A549 (cell line): ENCODE results near the gene RAB3C. TPM values are rescaled to one million over a fixed set of nuclear protein-coding genes. Genes with fewer than 3 reads are reported as not detected.

Experiments
- ATAC-seq, 2 experiments: fragments of 200-7000 bp in 1 of 2; fragments of >200 bp in 1 of 2; cut with Nextera tagmentation in 1 of 2; cut with Tn5 transposase in 1 of 2; 3 replicates each; pipeline versions ENCODE4 v1.8.0 to v1.9.1; 2018 to 2020; ENCODE audit warnings: mild to moderate bottlenecking in 1 of 2, moderate library complexity in 1 of 2
- CTCF ChIA-PET: fragments of 300-600 bp; sonication (Branson Sonifier 250); formaldehyde crosslinking; extraction: SDS; loops from one replicate; lab custom pipeline; 2021; ENCODE audit warnings: antibody characterized with exemption, inconsistent platforms; lab: Yijun Ruan, JAX
- POLR2A ChIA-PET: fragments of 350-600 bp; formaldehyde crosslinking; extraction: SDS; loops from one replicate; lab custom pipeline; 2021; ENCODE audit warnings: antibody characterized with exemption, inconsistent platforms; lab: Yijun Ruan, JAX
- DNase-seq, 2 experiments: peaks; one replicate each; pipeline versions ENCODE4 v3.0.0 to v3.0.0-alpha.2; 2011 to 2016; ENCODE audit warnings: low read depth in 1 of 2, low spot score in 1 of 2
- FAIRE-seq: peaks from 2 replicates; lab custom pipeline; 2011; peaks lifted over from hg19 to GRCh38; lab: Jason Lieb, UNC
- H3K27ac ChIP-seq, 2 experiments: fragments of >200 bp; sonication (Bioruptor Twin); formaldehyde crosslinking; 3 replicates each; pipeline ENCODE4 v1.5.1; 2016 to 2017
- H3K4me1 ChIP-seq: fragments of >200 bp; sonication (Bioruptor Twin); formaldehyde crosslinking; 3 replicates; pipeline ENCODE4 v1.6.1; 2016
- H3K4me2 ChIP-seq: fragments of >200 bp; sonication (Bioruptor Twin); formaldehyde crosslinking; 3 replicates; pipeline ENCODE4 v1.6.1; 2016
- H3K4me3 ChIP-seq: fragments of >200 bp; sonication (Bioruptor Twin); formaldehyde crosslinking; 3 replicates; pipeline ENCODE4 v1.5.1; 2016
- H3K9me3 ChIP-seq: fragments of >200 bp; sonication (Bioruptor Twin); formaldehyde crosslinking; 3 replicates; pipeline ENCODE4 v1.6.1; 2016
- BCL3 ChIP-seq: fragments of >200 bp; sonication (Bioruptor Twin); formaldehyde crosslinking; IDR thresholded peaks from 3 replicates; pipeline ENCODE4 v1.6.1; 2016
- BHLHE40 ChIP-seq: IDR thresholded peaks from 2 replicates; pipeline ENCODE4 v1.6.1; 2012; ENCODE audit warnings: low read depth, low read length, inconsistent platforms
- CEBPB ChIP-seq, 2 experiments: fragments of >200 bp in 1 of 2; sonication (Bioruptor Twin) in 1 of 2; formaldehyde crosslinking in 1 of 2; IDR thresholded peaks; 2 replicates each; pipeline ENCODE4 v1.6.1; 2012 to 2016
- CHD4 ChIP-seq: fragments of 200-600 bp; sonication (generic); IDR thresholded peaks from 2 replicates; pipeline ENCODE4 v1.6.1; 2016; ENCODE audit warnings: antibody characterized with exemption, mild to moderate bottlenecking, borderline replicate concordance
- EHMT2 ChIP-seq: fragments of 200-600 bp; sonication (generic); IDR thresholded peaks from 2 replicates; pipeline ENCODE4 v1.6.1; 2016; ENCODE audit warnings: antibody characterized with exemption, low read depth, mild to moderate bottlenecking, moderate library complexity
- ELK1 ChIP-seq: fragments of 150-350 bp; IDR thresholded peaks from 2 replicates; pipeline ENCODE4 v1.6.1; 2014; ENCODE audit warnings: low read depth, mild to moderate bottlenecking, low read length
- EP300 ChIP-seq, 2 experiments: fragments of >200 bp; sonication (Bioruptor Twin); formaldehyde crosslinking; IDR thresholded peaks; 2 replicates in 1 of 2; 3 replicates in 1 of 2; pipeline ENCODE4 v1.6.1; 2016 to 2017
- GATA3 ChIP-seq: IDR thresholded peaks from 2 replicates; pipeline ENCODE4 v1.6.1; 2012; ENCODE audit warnings: borderline replicate concordance
- HDAC2 ChIP-seq: fragments of 200-600 bp; sonication (generic); IDR thresholded peaks from 2 replicates; pipeline ENCODE4 v1.6.1; 2016
- HES2 ChIP-seq: fragments of >200 bp; sonication (Bioruptor Twin); formaldehyde crosslinking; IDR thresholded peaks from 2 replicates; pipeline ENCODE4 v1.6.1; 2016
- HEYL ChIP-seq: fragments of 250-450 bp; sonication (Bioruptor Pico); IDR thresholded peaks from 2 replicates; pipeline ENCODE4 v1.8.0; 2021; ENCODE audit warnings: mild to moderate bottlenecking, moderate library complexity
- HOXB13 ChIP-seq: fragments of 250-450 bp; sonication (Bioruptor Pico); IDR thresholded peaks from 2 replicates; pipeline ENCODE4 v1.5.0; 2020; ENCODE audit warnings: low read depth, mild to moderate bottlenecking, moderate library complexity
- KDM1A ChIP-seq: fragments of 200-600 bp; sonication (generic); IDR thresholded peaks from 2 replicates; pipeline ENCODE4 v1.6.1; 2016; ENCODE audit warnings: low read depth, mild to moderate bottlenecking
- MAFK ChIP-seq: fragments of 450-650 bp; IDR thresholded peaks from 2 replicates; pipeline ENCODE4 v1.6.1; 2014; ENCODE audit not compliant: partially characterized antibody
- MAZ ChIP-seq: fragments of 150-350 bp; IDR thresholded peaks from 2 replicates; pipeline ENCODE4 v1.6.1; 2014; ENCODE audit warnings: antibody characterized with exemption, low read depth, low read length, borderline replicate concordance
- MYC ChIP-seq: IDR thresholded peaks from 2 replicates; pipeline ENCODE4 v1.6.1; 2012; ENCODE audit warnings: mild to moderate bottlenecking, inconsistent platforms, low read length, improper control_type of control experiment, borderline replicate concordance
- PBX3 ChIP-seq: IDR thresholded peaks from 2 replicates; pipeline ENCODE4 v1.6.1; 2012
- PHF8 ChIP-seq: fragments of 200-600 bp; sonication (generic); IDR thresholded peaks from 2 replicates; pipeline ENCODE4 v1.6.1; 2016; ENCODE audit warnings: low read depth, mild to moderate bottlenecking, antibody characterized with exemption, moderate library complexity, borderline replicate concordance
- POLR2A ChIP-seq: IDR thresholded peaks from 2 replicates; pipeline ENCODE4 v1.6.1; 2012; ENCODE audit warnings: mild to moderate bottlenecking, low read length
- RARB ChIP-seq: fragments of 250-450 bp; sonication (Bioruptor Pico); IDR thresholded peaks from 2 replicates; pipeline ENCODE4 v1.8.0; 2021; ENCODE audit warnings: mild to moderate bottlenecking, moderate library complexity
- RCOR1 ChIP-seq: fragments of 150-350 bp; IDR thresholded peaks from 2 replicates; pipeline ENCODE4 v1.6.1; 2014; ENCODE audit warnings: antibody characterized with exemption, low read length, low read depth
- SMC3 ChIP-seq: fragments of >200 bp; sonication (Bioruptor Twin); formaldehyde crosslinking; IDR thresholded peaks from 3 replicates; pipeline ENCODE4 v1.6.1; 2018; ENCODE audit warnings: inconsistent platforms
- SREBF2 ChIP-seq: fragments of 450-650 bp; IDR thresholded peaks from 2 replicates; pipeline ENCODE4 v1.6.1; 2014; ENCODE audit warnings: mild to moderate bottlenecking, moderate library complexity
- TP53 ChIP-seq: fragments of 250-450 bp; sonication (Bioruptor Pico); IDR thresholded peaks from 2 replicates; pipeline ENCODE4 v1.5.0; 2021; ENCODE audit warnings: mild to moderate bottlenecking, moderate library complexity
- ZNF302 ChIP-seq: fragments of 250-450 bp; sonication (Bioruptor Pico); IDR thresholded peaks from 2 replicates; pipeline ENCODE4 v1.9.0; 2021; ENCODE audit warnings: inconsistent platforms, mild to moderate bottlenecking, moderate library complexity
- ZSCAN20 ChIP-seq: fragments of 250-450 bp; sonication (Bioruptor Pico); IDR thresholded peaks from 2 replicates; pipeline ENCODE4 v1.8.0; 2022; ENCODE audit warnings: mild to moderate bottlenecking, moderate library complexity
- WGBS: methylation state at CpG from one replicate; pipeline ENCODE4 v1.1.6; 2017; ENCODE audit errors: missing lambda C conversion rate; 5-methylcytosine and 5-hydroxymethylcytosine counted together
- polyA plus RNA-seq, 4 experiments: library from polyadenylated mRNA; depleted of rRNA in 3 of 4; stranded (reverse); fragments of >200 nt; fragmentation: RNase III in 1 of 4; extraction: RNeasy Plus Mini Kit Qiagen cat#74134 plus additional on column Dnase treatment in 1 of 4; gene quantifications; 2 replicates in 3 of 4; 3 replicates in 1 of 4; pipeline ENCODE4 v1.2.3, GENCODE V29; 2011 to 2017

The RAB3C gene
- polyA plus RNA-seq, 2 of the 4 experiments (the other 2 are of a cell fraction): not detected

GRCh38 chr5:58699762-58700118 lies 116.9 kb downstream of the RAB3C start:
- ChIA-PET POLR2A (no interaction called here), CTCF (no interaction called here)
- Histone ChIP-seq H3K4me3 (no peak overlapping the region), H3K4me1 (no peaks in the 10 kb centered on the region)
- no peak for TF ChIP-seq PBX3
- no peak for TF ChIP-seq POLR2A
- TF ChIP-seq RCOR1: no peak
- TF ChIP-seq ZSCAN20 (CRISPR knock-in tag): no peak
- no peak for TF ChIP-seq EHMT2
- no peak for TF ChIP-seq BHLHE40
- no peak for TF ChIP-seq KDM1A
- TF ChIP-seq, all 56 proteins: peak for 0
- 11% methylated on average over 5 of the region's 6 CpGs for WGBS
- no peak for DNase-seq
- Histone ChIP-seq H3K4me2 (no peak overlapping the region), H3K27ac (no peak overlapping the region), H3K9me3 (peaks cover 9% of the 10 kb centered on the region)
- no peak for FAIRE-seq
- ATAC-seq: no peak

GRCh38 chr5:58703925-58704555 lies 121.2 kb downstream of the RAB3C start:
- ChIA-PET CTCF (no interaction called here), POLR2A (no interaction called here)
- FAIRE-seq: no peak
- DNase-seq: no peak
- Histone ChIP-seq H3K9me3 (no peaks in the 10 kb centered on the region; the same call in 2 of the 3 replicates), H3K27ac (no peak overlapping the region), H3K4me3 (no peak overlapping the region), H3K4me2 (no peak overlapping the region), H3K4me1 (no peaks in the 10 kb centered on the region)
- ATAC-seq: no peak
- 4% methylated on average over 3 of the region's 3 CpGs for whole genome bisulfite sequencing
- TF ChIP-seq HES2 (no peak), SMC3 (no peak), TP53 (CRISPR knock-in tag) (no peak), MAFK (no peak), PHF8 (no peak), MAZ (no peak), ELK1 (no peak), ZNF302 (CRISPR knock-in tag) (no peak), SREBF2 (no peak), CEBPB (IDR thresholded peaks at IDR 0.05) (no peak)

GRCh38 chr5:58706736-58707135 lies 123.9 kb downstream of the RAB3C start:
- ATAC-seq: no peak
- CTCF ChIA-PET: interaction anchor here (1.0 kb wide), 1 partner anchor 27 kb away, joined by 3 read pairs; no protein-coding TSS in a partner anchor
- H3K4me1 ChIP-seq: no peaks in the 10 kb centered on the region
- no peak for TF ChIP-seq CHD4
- TF ChIP-seq MYC: no peak
- no peak for TF ChIP-seq ZNF302 (CRISPR knock-in tag)
- TF ChIP-seq HDAC2: no peak
- no peak for TF ChIP-seq RARB (CRISPR knock-in tag)
- no peak for TF ChIP-seq CEBPB (IDR thresholded peaks at IDR 0.05)
- no peak for TF ChIP-seq EP300 (IDR thresholded peaks at IDR 0.05)
- no peak for TF ChIP-seq BCL3
- no peak for TF ChIP-seq GATA3
- TF ChIP-seq HOXB13 (CRISPR knock-in tag): no peak
- no peak for TF ChIP-seq SMC3
- TF ChIP-seq HEYL (CRISPR knock-in tag): no peak
- TF ChIP-seq TP53 (CRISPR knock-in tag): no peak
- TF ChIP-seq, all 56 proteins: peak for 0
- 2% methylated on average over 3 of the region's 3 CpGs for WGBS
- DNase-seq: no peak
- H3K27ac ChIP-seq: no peak overlapping the region
- no peak overlapping the region for H3K4me3 ChIP-seq
- FAIRE-seq: no peak
- no peaks in the 10 kb centered on the region for H3K9me3 ChIP-seq
- POLR2A ChIA-PET: no interaction called here
- no peak overlapping the region for H3K4me2 ChIP-seq
